HCT116 (cell line): Measurements from ENCODE around the gene ZNF521. TPM values are rescaled to one million over a fixed set of nuclear protein-coding genes. Genes with fewer than 3 reads are reported as not detected.

ENCODE experiments used
- ATAC-seq: fragments of 200-7000 bp; cut with Tn5 transposase; 2 replicates; pipeline ENCODE4 v1.9.1; 2020; ENCODE audit warnings: mild to moderate bottlenecking, moderate library complexity
- BruUV-seq: library from RNA; stranded (reverse); fragments of 400-500 nt; replicated peaks from 2 replicates; lab custom pipeline; 2021; lab: Mats Ljungman, UMichigan
- CTCF ChIA-PET: fragments of 300-600 bp; sonication (Branson Sonifier 250); formaldehyde crosslinking; loops from one replicate; lab custom pipeline; 2021; ENCODE audit warnings: antibody characterized with exemption; lab: Charles Lee
- POLR2A ChIA-PET: fragments of 300-600, 350-600 bp; sonication (Branson Sonifier 250); formaldehyde crosslinking; loops from one replicate; lab custom pipeline; 2021; ENCODE audit warnings: antibody characterized with exemption; lab: Charles Lee
- RAD21 ChIA-PET, 2 experiments: fragments of 300-600 bp; sonication (Branson Sonifier 250); formaldehyde crosslinking; loops; one replicate each; lab custom pipeline; 2023; ENCODE audit warnings: low total read pairs in 2 of 2; ENCODE audit not compliant: uncharacterized antibody in 2 of 2, unreplicated experiment in 2 of 2, low non-redundant PET in 1 of 2; lab: Charles Lee
- DNase-seq: peaks from one replicate; pipeline ENCODE4 v3.0.0-alpha.2; 2010; ENCODE audit warnings: low read depth, low spot score
- H2AFZ ChIP-seq: fragments of 200-600 bp; shearing (Covaris generic), sonication (generic); 2 replicates; pipeline ENCODE4 v1.6.1; 2017; ENCODE audit warnings: low read depth, mixed run types, mixed read lengths, antibody characterized with exemption, low read length; ENCODE audit not compliant: poor library complexity, severe bottlenecking
- H3K27ac ChIP-seq: 2 replicates; pipeline ENCODE4 v1.5.1; 2012; ENCODE audit warnings: low read depth, low read length
- H3K27me3 ChIP-seq: fragments of 200-600 bp; sonication (generic); 2 replicates; pipeline ENCODE4 v1.6.1; 2016; ENCODE audit warnings: mixed run types, low read length, mixed read lengths; ENCODE audit not compliant: insufficient read depth
- H3K36me3 ChIP-seq, 2 experiments: fragments of 200-500 bp in 1 of 2; fragments of 200-600 bp in 1 of 2; sonication (Bioruptor generic) in 1 of 2; sonication (generic) in 1 of 2; 2 replicates each; pipeline versions ENCODE4 v1.5.1 to v1.6.1; 2014 to 2016; ENCODE audit warnings: low read length in 2 of 2, inconsistent platforms in 1 of 2, mixed read lengths in 1 of 2, mixed run types in 1 of 2; ENCODE audit not compliant: insufficient read depth in 2 of 2, control insufficient read depth in 1 of 2
- H3K4me1 ChIP-seq, 2 experiments: fragments of 200-600 bp in 1 of 2; sonication (generic) in 1 of 2; 2 replicates each; pipeline versions ENCODE4 v1.5.1 to v1.6.1; 2012 to 2017; ENCODE audit warnings: low read length in 2 of 2, inconsistent platforms in 1 of 2, mild to moderate bottlenecking in 1 of 2, mixed read lengths in 1 of 2, mixed run types in 1 of 2, moderate library complexity in 1 of 2; ENCODE audit not compliant: insufficient read depth in 2 of 2, control insufficient read depth in 1 of 2
- H3K4me2 ChIP-seq: fragments of 200-600 bp; sonication (generic); 2 replicates; pipeline ENCODE4 v1.6.1; 2017; ENCODE audit warnings: mixed run types, low read length, mixed read lengths
- H3K4me3 ChIP-seq, 2 experiments: fragments of 200-600 bp in 1 of 2; sonication (generic) in 1 of 2; replicated peaks in 1 of 2; 2 replicates each; pipeline ENCODE4 v1.5.1; 2011 to 2016; ENCODE audit warnings: low read length in 2 of 2, control low read depth in 1 of 2, low read depth in 1 of 2, mild to moderate bottlenecking in 1 of 2, mixed read lengths in 1 of 2, mixed run types in 1 of 2
- H3K79me2 ChIP-seq: fragments of 200-600 bp; sonication (generic); 2 replicates; pipeline ENCODE4 v1.6.1; 2017; ENCODE audit warnings: mild to moderate bottlenecking, mixed run types, low read length, moderate library complexity, mixed read lengths; ENCODE audit not compliant: insufficient read depth
- H3K9ac ChIP-seq: fragments of 200-600 bp; sonication (generic); 2 replicates; pipeline ENCODE4 v1.6.1; 2016; ENCODE audit warnings: low read length, mixed read lengths
- H3K9me2 ChIP-seq: fragments of 200-600 bp; sonication (generic), shearing (Covaris generic); 2 replicates; pipeline ENCODE4 v1.6.1; 2017; ENCODE audit warnings: mixed run types, mild to moderate bottlenecking, moderate library complexity; ENCODE audit not compliant: insufficient read depth
- H3K9me3 ChIP-seq, 2 experiments: fragments of 200-500 bp in 1 of 2; fragments of 200-600 bp in 1 of 2; sonication (Bioruptor generic) in 1 of 2; sonication (generic) in 1 of 2; 2 replicates each; pipeline ENCODE4 v1.6.1; 2014 to 2017; ENCODE audit warnings: low read length in 2 of 2, mixed read lengths in 2 of 2, inconsistent platforms in 1 of 2, low read depth in 1 of 2, mild to moderate bottlenecking in 1 of 2, mixed run types in 1 of 2, moderate library complexity in 1 of 2; ENCODE audit not compliant: control insufficient read depth in 1 of 2, insufficient read depth in 1 of 2
- H4K20me1 ChIP-seq: fragments of 200-600 bp; sonication (generic), shearing (Covaris generic); 2 replicates; pipeline ENCODE4 v1.6.1; 2017; ENCODE audit warnings: mixed run types, mild to moderate bottlenecking, moderate library complexity; ENCODE audit not compliant: insufficient read depth
- CBX3 ChIP-seq: IDR thresholded peaks from 2 replicates; pipeline ENCODE4 v1.6.1; 2012; ENCODE audit warnings: low read depth
- CEBPB ChIP-seq: IDR thresholded peaks from 2 replicates; pipeline ENCODE4 v1.6.1; 2012; ENCODE audit warnings: low read depth
- EZH2 ChIP-seq: fragments of 200-600 bp; sonication (generic); IDR thresholded peaks from 2 replicates; pipeline ENCODE4 v1.6.1; 2017; ENCODE audit warnings: antibody characterized with exemption, mixed run types
- EZH2phosphoT487 ChIP-seq: fragments of 200-600 bp; IDR thresholded peaks from 2 replicates; pipeline ENCODE4 v1.6.1; 2018; ENCODE audit warnings: antibody characterized with exemption, borderline replicate concordance
- FOSL1 ChIP-seq: IDR thresholded peaks from 2 replicates; pipeline ENCODE4 v1.6.1; 2012; ENCODE audit warnings: low read depth
- JUND ChIP-seq: IDR thresholded peaks from 2 replicates; pipeline ENCODE4 v1.6.1; 2012
- POLR2A ChIP-seq: IDR thresholded peaks from 2 replicates; pipeline ENCODE4 v1.7.0; 2011; ENCODE audit warnings: borderline replicate concordance; ENCODE audit not compliant: insufficient read depth, insufficient read length; ENCODE audit errors: extremely low read depth
- POLR2AphosphoS5 ChIP-seq: IDR thresholded peaks from 2 replicates; pipeline ENCODE4 v1.6.1; 2011; ENCODE audit warnings: mild to moderate bottlenecking, low read depth, low read length, moderate library complexity
- RAD21 ChIP-seq: IDR thresholded peaks from 2 replicates; pipeline ENCODE4 v1.6.1; 2012; ENCODE audit warnings: low read depth, mild to moderate bottlenecking
- SIN3A ChIP-seq: IDR thresholded peaks from 2 replicates; pipeline ENCODE4 v1.6.1; 2012; ENCODE audit warnings: low read depth
- SP1 ChIP-seq: IDR thresholded peaks from 2 replicates; pipeline ENCODE4 v1.6.1; 2012; ENCODE audit warnings: low read depth
- TCF7L2 ChIP-seq: IDR thresholded peaks from 2 replicates; pipeline ENCODE4 v1.7.0; 2011; ENCODE audit warnings: borderline replicate concordance, inconsistent platforms; ENCODE audit not compliant: insufficient read depth, insufficient read length; ENCODE audit errors: extremely low read depth
- YY1 ChIP-seq: IDR thresholded peaks from 2 replicates; pipeline ENCODE4 v1.6.1; 2011; ENCODE audit warnings: low read length, low read depth, moderate library complexity, mild to moderate bottlenecking; ENCODE audit not compliant: insufficient replicate concordance; ENCODE audit errors: extremely low read depth
- ZFX ChIP-seq: fragments of 450-650 bp; IDR thresholded peaks from 2 replicates; pipeline ENCODE4 v1.6.1; 2017
- ZNF274 ChIP-seq: fragments of 200-500 bp; sonication (Bioruptor generic); IDR thresholded peaks from 2 replicates; pipeline ENCODE4 v1.6.1; 2014; ENCODE audit warnings: mild to moderate bottlenecking, low read depth, low read length, inconsistent platforms
- intact Hi-C: fragments of 100-400 bp; cut with micrococcal nuclease; formaldehyde crosslinking; loops from 2 replicates; pipeline ENCODE4 v1.10.0; 2022
- total RNA-seq: library from RNA; stranded (reverse); gene quantifications from one replicate; pipeline ENCODE4 v1.2.1, GENCODE V29; 2021; ENCODE audit not compliant: unreplicated experiment
- TF ChIP-seq, protein P1 (sequence below): IDR thresholded peaks from 2 replicates; pipeline ENCODE4 v1.6.1; 2012; ENCODE audit warnings: low read depth
- TF ChIP-seq, protein P2 (sequence below): IDR thresholded peaks from 2 replicates; pipeline ENCODE4 v1.6.1; 2012
- TF ChIP-seq, protein P3 (sequence below): IDR thresholded peaks from 2 replicates; pipeline ENCODE4 v1.6.1; 2011; ENCODE audit warnings: mild to moderate bottlenecking, low read length, moderate library complexity; ENCODE audit not compliant: insufficient replicate concordance; ENCODE audit errors: extremely low read depth
- TF ChIP-seq, protein P4 (sequence below): IDR thresholded peaks from 2 replicates; pipeline ENCODE4 v1.6.1; 2012

The ZNF521 gene
- total RNA-seq, 1 experiment from 2014 or later, result 0.10 TPM

DNA sequence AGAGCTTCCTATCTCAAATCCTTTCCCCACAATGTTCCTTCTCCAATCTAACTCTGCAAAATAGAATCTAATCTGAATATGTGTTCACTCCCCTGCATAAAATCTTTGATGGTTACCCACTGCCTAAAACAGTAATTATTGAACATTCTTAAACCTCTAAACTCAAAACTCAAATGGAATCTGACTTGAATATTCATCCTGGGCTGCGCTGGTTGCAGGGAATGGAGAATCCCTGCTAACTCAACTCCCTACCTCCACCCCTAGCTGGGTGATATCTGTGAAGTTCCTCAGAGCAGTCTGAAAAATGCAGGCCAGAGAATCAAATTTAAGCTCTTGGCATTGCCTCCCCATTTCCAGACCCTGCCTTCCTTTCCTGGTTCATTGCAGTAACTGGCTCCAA lies 44.8 kb downstream of the ZNF521 start:
- H3K4me1 ChIP-seq, result no peaks in the 10 kb centered on the region
- intact Hi-C loops, result no loop called here
- RAD21 ChIA-PET, result no interaction called here
- no peak overlapping the region for H3K27ac ChIP-seq
- POLR2A ChIA-PET, result no interaction called here
- TF ChIP-seq SP1 (no peak), EZH2 (no peak), FOSL1 (no peak), CEBPB (no peak), POLR2AphosphoS5 (no peak), ZFX (no peak), ZNF274 (no peak), EZH2phosphoT487 (no peak), SIN3A (no peak), TCF7L2 (no peak), POLR2A (no peak), YY1 (no peak), CBX3 (no peak), JUND (no peak), RAD21 (no peak)
- TF ChIP-seq, protein P1, sequence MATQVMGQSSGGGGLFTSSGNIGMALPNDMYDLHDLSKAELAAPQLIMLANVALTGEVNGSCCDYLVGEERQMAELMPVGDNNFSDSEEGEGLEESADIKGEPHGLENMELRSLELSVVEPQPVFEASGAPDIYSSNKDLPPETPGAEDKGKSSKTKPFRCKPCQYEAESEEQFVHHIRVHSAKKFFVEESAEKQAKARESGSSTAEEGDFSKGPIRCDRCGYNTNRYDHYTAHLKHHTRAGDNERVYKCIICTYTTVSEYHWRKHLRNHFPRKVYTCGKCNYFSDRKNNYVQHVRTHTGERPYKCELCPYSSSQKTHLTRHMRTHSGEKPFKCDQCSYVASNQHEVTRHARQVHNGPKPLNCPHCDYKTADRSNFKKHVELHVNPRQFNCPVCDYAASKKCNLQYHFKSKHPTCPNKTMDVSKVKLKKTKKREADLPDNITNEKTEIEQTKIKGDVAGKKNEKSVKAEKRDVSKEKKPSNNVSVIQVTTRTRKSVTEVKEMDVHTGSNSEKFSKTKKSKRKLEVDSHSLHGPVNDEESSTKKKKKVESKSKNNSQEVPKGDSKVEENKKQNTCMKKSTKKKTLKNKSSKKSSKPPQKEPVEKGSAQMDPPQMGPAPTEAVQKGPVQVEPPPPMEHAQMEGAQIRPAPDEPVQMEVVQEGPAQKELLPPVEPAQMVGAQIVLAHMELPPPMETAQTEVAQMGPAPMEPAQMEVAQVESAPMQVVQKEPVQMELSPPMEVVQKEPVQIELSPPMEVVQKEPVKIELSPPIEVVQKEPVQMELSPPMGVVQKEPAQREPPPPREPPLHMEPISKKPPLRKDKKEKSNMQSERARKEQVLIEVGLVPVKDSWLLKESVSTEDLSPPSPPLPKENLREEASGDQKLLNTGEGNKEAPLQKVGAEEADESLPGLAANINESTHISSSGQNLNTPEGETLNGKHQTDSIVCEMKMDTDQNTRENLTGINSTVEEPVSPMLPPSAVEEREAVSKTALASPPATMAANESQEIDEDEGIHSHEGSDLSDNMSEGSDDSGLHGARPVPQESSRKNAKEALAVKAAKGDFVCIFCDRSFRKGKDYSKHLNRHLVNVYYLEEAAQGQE, result no peak
- TF ChIP-seq, protein P2, sequence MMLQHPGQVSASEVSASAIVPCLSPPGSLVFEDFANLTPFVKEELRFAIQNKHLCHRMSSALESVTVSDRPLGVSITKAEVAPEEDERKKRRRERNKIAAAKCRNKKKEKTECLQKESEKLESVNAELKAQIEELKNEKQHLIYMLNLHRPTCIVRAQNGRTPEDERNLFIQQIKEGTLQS, result no peak
- TF ChIP-seq, protein P3, sequence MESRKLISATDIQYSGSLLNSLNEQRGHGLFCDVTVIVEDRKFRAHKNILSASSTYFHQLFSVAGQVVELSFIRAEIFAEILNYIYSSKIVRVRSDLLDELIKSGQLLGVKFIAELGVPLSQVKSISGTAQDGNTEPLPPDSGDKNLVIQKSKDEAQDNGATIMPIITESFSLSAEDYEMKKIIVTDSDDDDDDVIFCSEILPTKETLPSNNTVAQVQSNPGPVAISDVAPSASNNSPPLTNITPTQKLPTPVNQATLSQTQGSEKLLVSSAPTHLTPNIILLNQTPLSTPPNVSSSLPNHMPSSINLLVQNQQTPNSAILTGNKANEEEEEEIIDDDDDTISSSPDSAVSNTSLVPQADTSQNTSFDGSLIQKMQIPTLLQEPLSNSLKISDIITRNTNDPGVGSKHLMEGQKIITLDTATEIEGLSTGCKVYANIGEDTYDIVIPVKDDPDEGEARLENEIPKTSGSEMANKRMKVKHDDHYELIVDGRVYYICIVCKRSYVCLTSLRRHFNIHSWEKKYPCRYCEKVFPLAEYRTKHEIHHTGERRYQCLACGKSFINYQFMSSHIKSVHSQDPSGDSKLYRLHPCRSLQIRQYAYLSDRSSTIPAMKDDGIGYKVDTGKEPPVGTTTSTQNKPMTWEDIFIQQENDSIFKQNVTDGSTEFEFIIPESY, result no peak
- TF ChIP-seq, protein P4, sequence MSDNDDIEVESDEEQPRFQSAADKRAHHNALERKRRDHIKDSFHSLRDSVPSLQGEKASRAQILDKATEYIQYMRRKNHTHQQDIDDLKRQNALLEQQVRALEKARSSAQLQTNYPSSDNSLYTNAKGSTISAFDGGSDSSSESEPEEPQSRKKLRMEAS, result no peak
- TF ChIP-seq, all 23 proteins: peak for 0
- Histone ChIP-seq H3K4me2 (no peak overlapping the region), H3K9me3 (no peaks in the 10 kb centered on the region), H3K9ac (no peak overlapping the region), H3K4me3 (no peak overlapping the region), H3K9me2 (no peaks in the 10 kb centered on the region), H4K20me1 (no peaks in the 10 kb centered on the region), H3K36me3 (no peaks in the 10 kb centered on the region), H3K79me2 (no peaks in the 10 kb centered on the region), H3K27me3 (no peaks in the 10 kb centered on the region), H2AFZ (no peak overlapping the region)
- CTCF ChIA-PET, result no interaction called here
- no peak for DNase-seq
- ATAC-seq, result no peak
- no TSS peak for BruUV-seq
